ENCODE results near the gene YBEY. TPM values are rescaled to one million over a fixed set of nuclear protein-coding genes. Genes with fewer than 3 reads are reported as not detected.
A peak's percentile ranks its signal among the peaks of the same experiment; 100 is the strongest.

Gene YBEY
- total and polyA plus RNA-seq, 7 experiments from 2014 or later = 8.8 to 20.1 (median 15.6) TPM

DNA sequence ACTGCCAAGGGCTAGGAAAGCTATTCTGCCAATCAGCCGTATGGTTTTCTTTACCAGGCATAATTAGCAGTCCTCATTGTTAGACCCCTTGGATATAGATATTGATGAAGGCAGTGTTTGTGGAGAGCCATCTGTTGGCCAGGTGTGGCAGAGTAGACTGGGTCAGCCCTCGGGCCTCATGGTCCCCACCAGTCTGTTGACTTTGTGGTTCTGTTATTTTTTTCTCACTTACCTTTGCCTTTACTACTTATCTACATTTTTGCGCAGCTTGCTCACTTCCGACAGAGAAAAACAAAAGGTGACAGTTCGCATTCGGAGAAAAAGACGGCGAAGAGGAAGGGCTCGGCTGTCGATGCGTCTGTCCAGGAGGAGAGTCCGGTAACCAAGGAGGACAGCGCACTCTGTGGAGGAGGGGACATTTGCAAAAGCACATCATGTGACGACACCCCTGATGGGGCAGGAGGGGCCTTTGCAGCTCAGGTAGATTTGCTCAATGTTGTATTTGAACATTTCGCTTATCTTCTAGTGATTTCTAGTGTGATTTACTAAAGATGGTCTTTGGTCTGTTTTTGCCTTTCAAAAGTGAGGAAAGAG, 40.1 kb downstream of the YBEY start:
- Mint-ChIP-seq H3K27ac (peak overlapping the region in 5 of 9 donors; percentile 25 to 65 (median 48)), H3K9me3 (peaks cover 0 to 2% (median 0%) of the 10 kb centered on the region in 11 donors), H3K4me3 (peak overlapping the region in 8 of 10 donors; percentile 21 to 96 (median 51)), H3K36me3 (peaks cover 0 to 22% (median 6%) of the 10 kb centered on the region in 5 donors), H3K4me1 (peaks cover 18 to 35% (median 26%) of the 10 kb centered on the region in 7 donors), H3K27me3 (no peaks in the 10 kb centered on the region)
- Histone ChIP-seq H3K4me3 (ENCODE audit: low read length) (no peak overlapping the region), H3K27me3 (ENCODE audit: control insufficient read depth in 2 of 2, insufficient read depth in 2 of 2, low read length in 2 of 2) (no peaks in the 10 kb centered on the region), H3K36me3 (ENCODE audit: control insufficient read depth in 2 of 3, insufficient read depth in 3 of 3, low read length in 3 of 3) (peaks cover 0 to 29% (median 5%) of the 10 kb centered on the region in 3 experiments), H3K9me3 (ENCODE audit: control insufficient read depth in 2 of 3, low read length in 3 of 3) (no peaks in the 10 kb centered on the region), H3K4me1 (ENCODE audit: control insufficient read depth in 2 of 2, insufficient read depth in 2 of 2, low read length in 2 of 2) (peaks cover 0 to 16% of the 10 kb centered on the region in 2 donors), H3K27ac (ENCODE audit: low read depth, low read length) (no peak overlapping the region)
- POLR2A ChIA-PET = interaction anchor here (0.8 to 1.7 kb wide), 5 partner anchors 11 to 311 kb away, joined by 3 to 5 read pairs (median 4); partner anchors contain the start of genes MCM3AP and YBEY
- CTCF ChIA-PET = interaction anchor here (1.2 to 1.7 kb wide), 4 partner anchors 41 to 218 kb away, joined by 3 to 9 read pairs (median 4); partner anchors contain the start of gene MCM3AP
- no peak for DNase-seq
- intact Hi-C loops (cut with micrococcal nuclease) = no loop called here
- no peak for ATAC-seq

DNA sequence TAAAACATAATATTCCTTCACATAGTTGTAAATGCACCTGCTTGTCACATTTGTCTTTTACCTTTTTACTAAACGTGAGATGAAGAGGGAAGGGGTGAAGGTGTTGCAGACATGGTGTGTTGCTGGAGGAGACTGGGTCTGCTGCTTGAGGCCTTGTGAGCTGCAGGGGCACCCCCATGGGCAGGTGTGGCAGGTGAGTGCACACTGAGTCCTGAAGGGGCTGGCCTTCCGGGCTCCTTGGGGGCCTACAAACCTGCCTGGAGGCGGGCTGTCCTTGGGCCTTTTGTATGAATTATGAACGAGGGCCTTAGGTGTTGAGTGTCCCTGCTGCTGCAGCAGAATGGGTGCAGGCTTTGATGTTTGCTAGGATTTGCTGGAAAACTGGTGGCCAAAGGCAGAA, 41.6 kb downstream of the YBEY start:
- Histone ChIP-seq H3K27ac (ENCODE audit: low read depth, low read length) (no peak overlapping the region), H3K36me3 (ENCODE audit: control insufficient read depth in 2 of 3, insufficient read depth in 3 of 3, low read length in 3 of 3) (peaks cover 0 to 39% (median 5%) of the 10 kb centered on the region in 3 experiments), H3K27me3 (ENCODE audit: control insufficient read depth in 2 of 2, insufficient read depth in 2 of 2, low read length in 2 of 2) (no peaks in the 10 kb centered on the region), H3K4me1 (ENCODE audit: control insufficient read depth in 2 of 2, insufficient read depth in 2 of 2, low read length in 2 of 2) (peaks cover 0 to 10% of the 10 kb centered on the region in 2 donors), H3K9me3 (ENCODE audit: control insufficient read depth in 2 of 3, low read length in 3 of 3) (no peaks in the 10 kb centered on the region), H3K4me3 (ENCODE audit: low read length) (no peak overlapping the region)
- ChIA-PET POLR2A (no interaction called here), CTCF (no interaction called here)
- H3K27ac Mint-ChIP-seq = no peak overlapping the region
- H3K4me1 Mint-ChIP-seq = peaks cover 12 to 21% (median 18%) of the 10 kb centered on the region in 7 donors
- intact Hi-C loops (cut with micrococcal nuclease) = no loop called here
- no peak overlapping the region for H3K4me3 Mint-ChIP-seq
- no peaks in the 10 kb centered on the region for H3K27me3 Mint-ChIP-seq
- DNase-seq (no peak), ATAC-seq (no peak)
- peaks cover 0 to 2% (median 0%) of the 10 kb centered on the region in 11 donors for H3K9me3 Mint-ChIP-seq
- H3K36me3 Mint-ChIP-seq = peaks cover 0 to 31% (median 6%) of the 10 kb centered on the region in 5 donors

DNA sequence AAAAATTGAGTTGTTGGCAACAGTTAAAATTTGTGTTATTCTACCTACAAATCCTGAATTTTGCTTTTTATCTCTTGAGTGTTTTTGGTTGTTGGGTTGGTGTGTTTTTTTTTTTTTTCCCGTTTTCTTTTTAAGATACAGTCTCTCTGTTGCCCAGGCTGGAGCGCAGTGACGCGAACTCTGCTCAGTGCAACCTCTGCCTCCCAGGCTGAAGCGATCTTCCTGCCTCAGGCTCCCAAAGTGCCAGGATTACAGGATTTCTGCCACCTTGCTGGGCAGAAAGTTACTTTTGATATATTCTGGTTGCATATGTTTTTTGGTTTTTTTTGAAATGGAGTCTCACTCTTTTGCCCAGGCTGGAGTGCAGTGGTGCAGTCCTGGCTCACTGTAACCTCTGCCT, 42.0 kb downstream of the YBEY start:
- POLR2A ChIA-PET = no interaction called here
- H3K27ac Mint-ChIP-seq = no peak overlapping the region
- H3K4me1 Mint-ChIP-seq = peaks cover 8 to 19% (median 14%) of the 10 kb centered on the region in 7 donors
- peaks cover 0 to 31% (median 6%) of the 10 kb centered on the region in 5 donors for H3K36me3 Mint-ChIP-seq
- ATAC-seq (no peak), DNase-seq (no peak)
- no peak overlapping the region for H3K4me3 ChIP-seq (ENCODE audit: low read length)
- H3K4me1 ChIP-seq (ENCODE audit: control insufficient read depth in 2 of 2, insufficient read depth in 2 of 2, low read length in 2 of 2) = peaks cover 0 to 7% of the 10 kb centered on the region in 2 donors
- no peaks in the 10 kb centered on the region for H3K27me3 Mint-ChIP-seq
- intact Hi-C loops (cut with micrococcal nuclease) = no loop called here
- H3K36me3 ChIP-seq (ENCODE audit: control insufficient read depth in 2 of 3, insufficient read depth in 3 of 3, low read length in 3 of 3) = peaks cover 0 to 39% (median 5%) of the 10 kb centered on the region in 3 experiments
- peak overlapping the region in 2 of 10 donors; percentile 7 to 48 for H3K4me3 Mint-ChIP-seq
- H3K27me3 ChIP-seq (ENCODE audit: control insufficient read depth in 2 of 2, insufficient read depth in 2 of 2, low read length in 2 of 2) = no peaks in the 10 kb centered on the region
- no peak overlapping the region for H3K27ac ChIP-seq (ENCODE audit: low read depth, low read length)
- H3K9me3 Mint-ChIP-seq = peaks cover 0 to 2% (median 0%) of the 10 kb centered on the region in 11 donors
- no peaks in the 10 kb centered on the region for H3K9me3 ChIP-seq (ENCODE audit: control insufficient read depth in 2 of 3, low read length in 3 of 3)
- CTCF ChIA-PET = no interaction called here

DNA sequence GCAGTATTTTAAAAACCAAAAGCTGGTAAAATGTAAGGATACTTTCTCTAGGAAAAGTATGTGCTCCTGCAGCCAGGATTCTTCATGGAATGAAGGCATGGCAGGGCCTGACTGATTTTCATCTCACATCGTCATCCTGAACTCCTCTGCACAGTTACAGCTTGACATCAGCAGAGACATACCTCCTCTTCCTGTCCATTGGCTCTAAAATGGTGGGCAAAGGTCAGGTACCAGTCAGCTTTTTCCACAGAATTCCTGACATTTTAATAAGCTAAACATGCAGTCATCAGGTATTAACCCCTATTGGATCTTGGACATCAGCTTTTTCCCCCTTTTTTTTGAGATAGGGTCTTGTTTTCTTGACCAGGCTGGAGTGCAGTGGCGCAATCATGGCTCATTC, 43.7 kb downstream of the YBEY start:
- Mint-ChIP-seq H3K4me1 (peaks cover 6 to 19% (median 12%) of the 10 kb centered on the region in 7 donors), H3K36me3 (peaks cover 1 to 32% (median 6%) of the 10 kb centered on the region in 5 donors), H3K4me3 (no peak overlapping the region), H3K9me3 (no peaks in the 10 kb centered on the region), H3K27ac (no peak overlapping the region), H3K27me3 (no peaks in the 10 kb centered on the region)
- Histone ChIP-seq H3K4me3 (ENCODE audit: low read length) (no peak overlapping the region), H3K36me3 (ENCODE audit: control insufficient read depth in 2 of 3, insufficient read depth in 3 of 3, low read length in 3 of 3) (peaks cover 0 to 43% (median 5%) of the 10 kb centered on the region in 3 experiments), H3K27me3 (ENCODE audit: control insufficient read depth in 2 of 2, insufficient read depth in 2 of 2, low read length in 2 of 2) (no peaks in the 10 kb centered on the region), H3K9me3 (ENCODE audit: control insufficient read depth in 2 of 3, low read length in 3 of 3) (no peaks in the 10 kb centered on the region), H3K4me1 (ENCODE audit: control insufficient read depth in 2 of 2, insufficient read depth in 2 of 2, low read length in 2 of 2) (peaks cover 0 to 7% of the 10 kb centered on the region in 2 donors), H3K27ac (ENCODE audit: low read depth, low read length) (no peak overlapping the region)
- intact Hi-C loops (cut with micrococcal nuclease) = no loop called here
- DNase-seq (no peak), ATAC-seq (no peak)
- ChIA-PET POLR2A (interaction anchor here (0.6 kb wide), 2 partner anchors 46 to 278 kb away, joined by 3 to 5 read pairs; no protein-coding TSS in a partner anchor), CTCF (no interaction called here)

DNA sequence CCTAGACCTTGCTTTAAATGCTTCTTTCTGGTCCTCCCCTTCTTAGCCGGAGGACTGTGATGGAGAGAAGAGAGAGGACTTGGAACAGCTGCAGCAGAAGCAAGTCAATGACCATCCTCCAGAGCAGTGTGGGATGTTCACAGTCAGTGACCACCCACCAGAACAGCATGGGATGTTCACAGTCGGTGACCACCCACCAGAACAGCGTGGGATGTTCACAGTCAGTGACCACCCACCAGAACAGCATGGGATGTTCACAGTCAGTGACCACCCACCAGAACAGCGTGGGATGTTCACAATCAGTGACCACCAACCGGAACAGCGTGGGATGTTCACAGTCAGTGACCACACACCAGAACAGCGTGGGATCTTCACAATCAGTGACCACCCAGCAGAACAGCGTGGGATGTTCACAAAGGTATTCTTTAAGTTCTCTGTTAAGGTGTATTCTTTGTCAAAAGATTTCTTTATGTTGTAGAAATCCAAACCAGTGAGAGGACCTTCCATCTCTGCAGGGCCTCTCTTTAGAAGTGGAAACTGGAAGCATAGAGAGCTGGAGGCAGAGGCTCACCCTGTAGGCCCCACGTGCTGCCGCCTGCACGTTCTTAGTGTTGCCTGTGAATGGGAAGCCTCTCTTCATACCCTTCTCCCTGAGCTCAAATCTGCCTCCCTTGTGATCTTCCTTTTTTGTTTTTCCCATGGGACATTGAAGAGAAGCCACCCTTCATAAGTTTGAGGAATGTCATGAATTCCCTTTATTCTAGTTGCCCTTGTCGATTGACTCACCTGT, 48.4 kb downstream of the YBEY start:
- intact Hi-C loops (cut with micrococcal nuclease) = no loop called here
- Mint-ChIP-seq H3K9me3 (no peaks in the 10 kb centered on the region), H3K4me1 (peaks cover 0 to 9% (median 4%) of the 10 kb centered on the region in 7 donors), H3K27me3 (no peaks in the 10 kb centered on the region), H3K4me3 (no peak overlapping the region), H3K36me3 (peaks cover 9 to 48% (median 18%) of the 10 kb centered on the region in 5 donors), H3K27ac (no peak overlapping the region)
- no peak overlapping the region for H3K4me3 ChIP-seq (ENCODE audit: low read length)
- CTCF ChIA-PET = interaction anchor here (0.6 to 1.6 kb wide), 2 partner anchors 22 to 361 kb away, joined by 3 read pairs; no protein-coding TSS in a partner anchor
- H3K9me3 ChIP-seq (ENCODE audit: control insufficient read depth in 2 of 3, low read length in 3 of 3) = no peaks in the 10 kb centered on the region
- POLR2A ChIA-PET = no interaction called here
- no peak for DNase-seq
- peaks cover 0 to 61% (median 0%) of the 10 kb centered on the region in 3 experiments for H3K36me3 ChIP-seq (ENCODE audit: control insufficient read depth in 2 of 3, insufficient read depth in 3 of 3, low read length in 3 of 3)
- no peaks in the 10 kb centered on the region for H3K27me3 ChIP-seq (ENCODE audit: control insufficient read depth in 2 of 2, insufficient read depth in 2 of 2, low read length in 2 of 2)
- no peak overlapping the region for H3K27ac ChIP-seq (ENCODE audit: low read depth, low read length)
- no peaks in the 10 kb centered on the region for H3K4me1 ChIP-seq (ENCODE audit: control insufficient read depth in 2 of 2, insufficient read depth in 2 of 2, low read length in 2 of 2)
- ATAC-seq = no peak

GRCh38 chr21:46336603-46337002, 50.5 kb downstream of the YBEY start:
- Mint-ChIP-seq H3K27ac (no peak overlapping the region), H3K4me3 (no peak overlapping the region), H3K4me1 (peaks cover 0 to 15% (median 6%) of the 10 kb centered on the region in 7 donors), H3K36me3 (peaks cover 19 to 52% (median 31%) of the 10 kb centered on the region in 5 donors), H3K27me3 (no peaks in the 10 kb centered on the region), H3K9me3 (no peaks in the 10 kb centered on the region)
- intact Hi-C loops (cut with micrococcal nuclease) = no loop called here
- Histone ChIP-seq H3K27ac (ENCODE audit: low read depth, low read length) (no peak overlapping the region), H3K9me3 (ENCODE audit: control insufficient read depth in 2 of 3, low read length in 3 of 3) (no peaks in the 10 kb centered on the region), H3K4me3 (ENCODE audit: low read length) (no peak overlapping the region), H3K4me1 (ENCODE audit: control insufficient read depth in 2 of 2, insufficient read depth in 2 of 2, low read length in 2 of 2) (no peaks in the 10 kb centered on the region), H3K36me3 (ENCODE audit: control insufficient read depth in 2 of 3, insufficient read depth in 3 of 3, low read length in 3 of 3) (peaks cover 0 to 56% (median 0%) of the 10 kb centered on the region in 3 experiments), H3K27me3 (ENCODE audit: control insufficient read depth in 2 of 2, insufficient read depth in 2 of 2, low read length in 2 of 2) (no peaks in the 10 kb centered on the region)
- ChIA-PET POLR2A (interaction anchor here (0.6 kb wide), 1 partner anchor 11 kb away, joined by 3 read pairs; no protein-coding TSS in a partner anchor), CTCF (no interaction called here)
- no peak for DNase-seq
- no peak for ATAC-seq

All from naive thymus-derived CD4-positive, alpha-beta T cell (primary cell).